Metanephros (tissue), 1 donor: ENCODE results near the gene ADORA2B. TPM values are rescaled to one million over a fixed set of nuclear protein-coding genes. Genes with fewer than 3 reads are reported as not detected.

Experiments used
- total RNA-seq: library from RNA; depleted of rRNA; stranded (reverse); fragments of >200 nt; gene quantifications from one replicate; pipeline ENCODE4 v1.2.3, GENCODE V29; 2014

ADORA2B gene
- total RNA-seq: 1.8 TPM

DNA sequence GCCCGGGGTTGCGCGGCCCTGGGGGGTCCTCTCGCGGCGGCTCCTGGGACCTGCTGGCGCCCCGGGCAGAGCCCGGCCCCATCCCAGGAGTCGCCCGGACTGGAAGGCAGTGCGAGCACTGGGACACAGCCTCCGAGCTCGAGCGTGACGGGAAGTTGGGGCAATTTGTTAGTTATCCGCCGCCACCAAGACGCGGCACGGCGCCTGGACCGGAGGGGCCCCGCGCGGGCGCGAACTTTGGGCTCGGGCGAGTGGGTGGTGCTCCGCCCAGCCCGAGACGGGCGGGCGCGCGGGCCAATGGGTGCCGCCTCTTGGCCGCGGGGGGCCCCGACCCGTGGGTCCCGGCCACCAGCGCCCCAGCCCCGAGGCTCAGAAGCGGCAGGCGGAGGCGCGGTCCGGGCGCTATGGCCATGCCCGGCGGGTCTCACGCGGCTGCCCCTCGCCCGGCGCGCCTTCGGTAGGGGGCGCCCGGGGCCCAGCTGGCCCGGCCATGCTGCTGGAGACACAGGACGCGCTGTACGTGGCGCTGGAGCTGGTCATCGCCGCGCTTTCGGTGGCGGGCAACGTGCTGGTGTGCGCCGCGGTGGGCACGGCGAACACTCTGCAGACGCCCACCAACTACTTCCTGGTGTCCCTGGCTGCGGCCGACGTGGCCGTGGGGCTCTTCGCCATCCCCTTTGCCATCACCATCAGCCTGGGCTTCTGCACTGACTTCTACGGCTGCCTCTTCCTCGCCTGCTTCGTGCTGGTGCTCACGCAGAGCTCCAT is at the start of gene ADORA2B:
Gene ADORA2B, plus strand, starts transcription at position 372 of the 768 bp plus-strand sequence. Its CDS starts 119 bp downstream, at position 491.

DNA sequence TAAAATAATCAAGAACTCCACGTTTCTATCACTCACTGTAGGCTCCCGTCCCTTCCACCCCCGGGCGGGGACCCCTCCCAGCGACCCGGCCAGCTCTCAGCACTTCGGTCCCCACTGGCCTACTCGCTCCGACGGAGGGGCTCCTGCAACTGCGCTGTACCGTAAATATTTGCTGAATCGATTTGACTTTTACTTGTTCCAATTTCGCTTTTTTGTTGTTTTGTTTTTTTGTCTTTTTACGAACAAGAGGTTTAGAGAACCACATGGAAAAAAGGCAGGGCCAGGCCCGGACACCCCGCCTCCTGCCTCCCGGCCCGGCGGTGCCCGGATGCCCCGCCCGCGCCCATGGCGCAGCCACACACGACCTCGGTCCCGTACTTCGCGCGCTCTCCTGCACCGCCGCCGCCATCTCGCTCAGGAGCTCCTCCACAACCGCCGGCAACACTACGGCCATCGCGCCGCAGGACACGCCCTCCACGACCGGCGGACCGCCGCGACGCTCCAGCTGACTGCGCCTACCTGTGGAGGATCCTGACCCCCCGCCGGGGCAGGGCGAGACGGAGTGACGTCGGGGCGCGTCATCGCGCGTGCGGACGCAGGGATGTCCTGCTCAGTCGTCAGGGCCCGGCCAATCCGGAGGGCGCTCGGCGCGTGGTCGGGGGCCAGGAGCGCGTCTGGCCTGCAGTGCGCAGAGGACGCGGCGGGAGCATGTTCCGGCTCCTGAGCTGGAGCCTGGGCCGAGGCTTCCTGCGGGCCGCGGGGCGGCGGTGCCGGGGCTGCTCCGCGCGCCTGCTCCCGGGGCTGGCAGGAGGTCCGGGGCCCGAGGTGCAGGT is 54.4 kb downstream of the ADORA2B start, which contains the start of the genes TTC19 and ZSWIM7:
Gene TTC19, plus strand, starts transcription at position 684 of the 833 bp plus-strand sequence. Its CDS starts 25 bp downstream, at position 709.
Gene ZSWIM7, minus strand, starts transcription at position 564 of the 833 bp plus-strand sequence. Its CDS starts 110 bp downstream, at position 454.

Other genes with a start within 250 kb of the ADORA2B start
- gene ZNF286A, start 245.4 kb upstream of the ADORA2B start, total RNA-seq: 26.6 TPM
- gene TBC1D26, start 212.8 kb upstream of the ADORA2B start, total RNA-seq: 0.99 TPM
- gene ZSWIM7, start 54.6 kb downstream of the ADORA2B start, total RNA-seq: 18.3 TPM
- 67.8 TPM for gene TTC19, start 54.7 kb downstream of the ADORA2B start, total RNA-seq